ENCODE data around the gene ETHE1.

Gene ETHE1

GRCh38 chr19:43461303-43461702 is 65.7 kb downstream of the ETHE1 start:
- H3K4me3 ChIP-seq (ENCODE audit: low read depth, low read length, poor library complexity, severe bottlenecking), result no peak overlapping the region
- no peaks in the 10 kb centered on the region for H3K9me2 ChIP-seq (ENCODE audit: low read depth, low read length)
- H3K27ac ChIP-seq (ENCODE audit: low read depth, low read length, poor library complexity, severe bottlenecking), result no peak overlapping the region
- H3K4me2 ChIP-seq (ENCODE audit: low read length), result no peak overlapping the region
- TF ChIP-seq EZH2 (IDR thresholded peaks at IDR 0.05; ENCODE audit: borderline replicate concordance, low read length) (no peak), CTCF (IDR thresholded peaks at IDR 0.05; ENCODE audit: low read length) (no peak)
- no peak overlapping the region for H3K9ac ChIP-seq (ENCODE audit: low read length)
- no peaks in the 10 kb centered on the region for H4K20me1 ChIP-seq (ENCODE audit: insufficient read depth, low read length)
- no peaks in the 10 kb centered on the region for H3K79me2 ChIP-seq (ENCODE audit: insufficient read depth, low read length)
- H2AFZ ChIP-seq (ENCODE audit: low read length), result no peak overlapping the region
- no peaks in the 10 kb centered on the region for H3K36me3 ChIP-seq (ENCODE audit: insufficient read depth, low read length)
- peaks cover 5% of the 10 kb centered on the region for H3K27me3 ChIP-seq (ENCODE audit: insufficient read depth, low read length)
- no peaks in the 10 kb centered on the region for H3K9me3 ChIP-seq (ENCODE audit: low read length)
- peaks cover 8% of the 10 kb centered on the region for H3K4me1 ChIP-seq (ENCODE audit: insufficient read depth, low read length, severe bottlenecking)
- no peaks in the 10 kb centered on the region for H3F3A ChIP-seq (ENCODE audit: insufficient read depth, low read length)

- Histone ChIP-seq H3K4me2 (ENCODE audit: low read length) (no peak overlapping the region), H2AFZ (ENCODE audit: low read length) (no peak overlapping the region), H3K4me1 (ENCODE audit: insufficient read depth, low read length, severe bottlenecking) (peaks cover 8% of the 10 kb centered on the region), H3K27me3 (ENCODE audit: insufficient read depth, low read length) (peaks cover 5% of the 10 kb centered on the region), H3K79me2 (ENCODE audit: insufficient read depth, low read length) (no peaks in the 10 kb centered on the region), H3K9me3 (ENCODE audit: low read length) (no peaks in the 10 kb centered on the region), H3K27ac (ENCODE audit: low read depth, low read length, poor library complexity, severe bottlenecking) (no peak overlapping the region), H4K20me1 (ENCODE audit: insufficient read depth, low read length) (no peaks in the 10 kb centered on the region), H3K9me2 (ENCODE audit: low read depth, low read length) (no peaks in the 10 kb centered on the region), H3K36me3 (ENCODE audit: insufficient read depth, low read length) (no peaks in the 10 kb centered on the region), H3K9ac (ENCODE audit: low read length) (no peak overlapping the region), H3F3A (ENCODE audit: insufficient read depth, low read length) (no peaks in the 10 kb centered on the region), H3K4me3 (ENCODE audit: low read depth, low read length, poor library complexity, severe bottlenecking) (no peak overlapping the region)
- TF ChIP-seq CTCF (IDR thresholded peaks at IDR 0.05; ENCODE audit: low read length) (no peak), EZH2 (IDR thresholded peaks at IDR 0.05; ENCODE audit: borderline replicate concordance, low read length) (no peak)
Measured at GRCh38 chr19:43460362-43461016, 66.5 kb downstream of the ETHE1 start.

- H4K20me1 ChIP-seq (ENCODE audit: insufficient read depth, low read length), result no peaks in the 10 kb centered on the region
- H3K9ac ChIP-seq (ENCODE audit: low read length), result no peak overlapping the region
- no peak overlapping the region for H3K4me2 ChIP-seq (ENCODE audit: low read length)
- no peaks in the 10 kb centered on the region for H3K36me3 ChIP-seq (ENCODE audit: insufficient read depth, low read length)
- no peaks in the 10 kb centered on the region for H3K9me3 ChIP-seq (ENCODE audit: low read length)
- H3K9me2 ChIP-seq (ENCODE audit: low read depth, low read length), result no peaks in the 10 kb centered on the region
- H3K4me3 ChIP-seq (ENCODE audit: low read depth, low read length, poor library complexity, severe bottlenecking), result no peak overlapping the region
- H2AFZ ChIP-seq (ENCODE audit: low read length), result no peak overlapping the region
- no peaks in the 10 kb centered on the region for H3K79me2 ChIP-seq (ENCODE audit: insufficient read depth, low read length)
- H3K27ac ChIP-seq (ENCODE audit: low read depth, low read length, poor library complexity, severe bottlenecking), result no peak overlapping the region
- TF ChIP-seq CTCF (IDR thresholded peaks at IDR 0.05; ENCODE audit: low read length), result no peak
- H3K27me3 ChIP-seq (ENCODE audit: insufficient read depth, low read length), result peaks cover 5% of the 10 kb centered on the region
- no peaks in the 10 kb centered on the region for H3F3A ChIP-seq (ENCODE audit: insufficient read depth, low read length)
- no peaks in the 10 kb centered on the region for H3K4me1 ChIP-seq (ENCODE audit: insufficient read depth, low read length, severe bottlenecking)
Measured at GRCh38 chr19:43457809-43458208, 69.2 kb downstream of the ETHE1 start.
